ENCODE results near the gene KRTAP10-1. TPM values are rescaled to one million over a fixed set of nuclear protein-coding genes. Genes with fewer than 3 reads are reported as not detected.

KRTAP10-1 gene
- total and polyA plus RNA-seq, 2 of the 13 experiments (the other 11 are each of a cell fraction or from before 2014, with no cell fraction given): not detected

DNA sequence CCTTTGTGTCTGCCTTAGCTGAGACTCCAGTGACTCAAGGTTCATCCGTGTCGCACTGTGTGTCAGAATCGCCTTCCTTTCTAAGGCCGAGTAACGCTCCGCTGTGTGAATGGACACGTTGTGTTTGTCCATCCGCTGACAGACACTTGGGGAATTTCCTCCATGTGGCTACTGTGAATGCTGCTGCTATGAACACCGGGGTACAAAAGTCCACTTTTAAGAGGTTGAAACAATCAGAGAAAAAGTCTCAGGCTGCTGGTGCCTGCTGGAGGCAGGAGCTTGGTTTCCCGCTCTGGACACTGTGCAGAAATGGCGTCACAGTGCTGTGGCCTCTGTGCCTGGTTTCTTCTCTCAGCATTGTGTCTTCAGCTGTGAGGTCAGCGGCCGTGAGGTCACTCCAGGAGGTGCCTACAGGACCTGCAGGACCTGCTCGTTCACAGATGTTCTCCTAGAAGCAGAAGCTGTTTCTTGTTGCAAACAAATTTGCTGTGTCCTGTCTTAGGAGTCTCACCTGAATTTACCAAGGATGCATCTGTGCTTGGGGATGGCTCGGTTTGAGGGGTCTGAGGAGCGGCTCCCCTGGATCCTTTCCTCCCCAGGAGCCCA lies 34.2 kb downstream of the KRTAP10-1 start (continued):
- TF ChIP-seq, protein P1, sequence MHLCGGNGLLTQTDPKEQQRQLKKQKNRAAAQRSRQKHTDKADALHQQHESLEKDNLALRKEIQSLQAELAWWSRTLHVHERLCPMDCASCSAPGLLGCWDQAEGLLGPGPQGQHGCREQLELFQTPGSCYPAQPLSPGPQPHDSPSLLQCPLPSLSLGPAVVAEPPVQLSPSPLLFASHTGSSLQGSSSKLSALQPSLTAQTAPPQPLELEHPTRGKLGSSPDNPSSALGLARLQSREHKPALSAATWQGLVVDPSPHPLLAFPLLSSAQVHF (CRISPR knock-in tag; IDR thresholded peaks at IDR 0.05): no peak; the same call in 1 of the 2 replicates
- no peak for TF ChIP-seq ESRRA (CRISPR knock-in tag; IDR thresholded peaks at IDR 0.05; ENCODE audit: low read depth)
- TF ChIP-seq, protein P2, sequence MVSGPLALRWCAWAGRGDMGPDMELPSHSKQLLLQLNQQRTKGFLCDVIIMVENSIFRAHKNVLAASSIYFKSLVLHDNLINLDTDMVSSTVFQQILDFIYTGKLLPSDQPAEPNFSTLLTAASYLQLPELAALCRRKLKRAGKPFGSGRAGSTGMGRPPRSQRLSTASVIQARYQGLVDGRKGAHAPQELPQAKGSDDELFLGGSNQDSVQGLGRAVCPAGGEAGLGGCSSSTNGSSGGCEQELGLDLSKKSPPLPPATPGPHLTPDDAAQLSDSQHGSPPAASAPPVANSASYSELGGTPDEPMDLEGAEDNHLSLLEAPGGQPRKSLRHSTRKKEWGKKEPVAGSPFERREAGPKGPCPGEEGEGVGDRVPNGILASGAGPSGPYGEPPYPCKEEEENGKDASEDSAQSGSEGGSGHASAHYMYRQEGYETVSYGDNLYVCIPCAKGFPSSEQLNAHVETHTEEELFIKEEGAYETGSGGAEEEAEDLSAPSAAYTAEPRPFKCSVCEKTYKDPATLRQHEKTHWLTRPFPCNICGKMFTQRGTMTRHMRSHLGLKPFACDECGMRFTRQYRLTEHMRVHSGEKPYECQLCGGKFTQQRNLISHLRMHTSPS (CRISPR knock-in tag; IDR thresholded peaks at IDR 0.05; ENCODE audit: low read depth): no peak
- no peak for TF ChIP-seq SOX6 (IDR thresholded peaks at IDR 0.05)
- peak; percentile 76 for TF ChIP-seq SOX6 (CRISPR knock-in tag; IDR thresholded peaks at IDR 0.05)
- peak; percentile 24; the same call in 1 of the 2 replicates for TF ChIP-seq ATF7-NPFF (CRISPR knock-in tag; IDR thresholded peaks at IDR 0.05; ENCODE audit: low read depth)
- TF ChIP-seq, protein P3, sequence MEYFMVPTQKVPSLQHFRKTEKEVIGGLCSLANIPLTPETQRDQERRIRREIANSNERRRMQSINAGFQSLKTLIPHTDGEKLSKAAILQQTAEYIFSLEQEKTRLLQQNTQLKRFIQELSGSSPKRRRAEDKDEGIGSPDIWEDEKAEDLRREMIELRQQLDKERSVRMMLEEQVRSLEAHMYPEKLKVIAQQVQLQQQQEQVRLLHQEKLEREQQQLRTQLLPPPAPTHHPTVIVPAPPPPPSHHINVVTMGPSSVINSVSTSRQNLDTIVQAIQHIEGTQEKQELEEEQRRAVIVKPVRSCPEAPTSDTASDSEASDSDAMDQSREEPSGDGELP (IDR thresholded peaks at IDR 0.05; ENCODE audit: borderline replicate concordance, low read depth): peak; percentile 38; the same call in 1 of the 2 replicates
- TF ChIP-seq, protein P4, sequence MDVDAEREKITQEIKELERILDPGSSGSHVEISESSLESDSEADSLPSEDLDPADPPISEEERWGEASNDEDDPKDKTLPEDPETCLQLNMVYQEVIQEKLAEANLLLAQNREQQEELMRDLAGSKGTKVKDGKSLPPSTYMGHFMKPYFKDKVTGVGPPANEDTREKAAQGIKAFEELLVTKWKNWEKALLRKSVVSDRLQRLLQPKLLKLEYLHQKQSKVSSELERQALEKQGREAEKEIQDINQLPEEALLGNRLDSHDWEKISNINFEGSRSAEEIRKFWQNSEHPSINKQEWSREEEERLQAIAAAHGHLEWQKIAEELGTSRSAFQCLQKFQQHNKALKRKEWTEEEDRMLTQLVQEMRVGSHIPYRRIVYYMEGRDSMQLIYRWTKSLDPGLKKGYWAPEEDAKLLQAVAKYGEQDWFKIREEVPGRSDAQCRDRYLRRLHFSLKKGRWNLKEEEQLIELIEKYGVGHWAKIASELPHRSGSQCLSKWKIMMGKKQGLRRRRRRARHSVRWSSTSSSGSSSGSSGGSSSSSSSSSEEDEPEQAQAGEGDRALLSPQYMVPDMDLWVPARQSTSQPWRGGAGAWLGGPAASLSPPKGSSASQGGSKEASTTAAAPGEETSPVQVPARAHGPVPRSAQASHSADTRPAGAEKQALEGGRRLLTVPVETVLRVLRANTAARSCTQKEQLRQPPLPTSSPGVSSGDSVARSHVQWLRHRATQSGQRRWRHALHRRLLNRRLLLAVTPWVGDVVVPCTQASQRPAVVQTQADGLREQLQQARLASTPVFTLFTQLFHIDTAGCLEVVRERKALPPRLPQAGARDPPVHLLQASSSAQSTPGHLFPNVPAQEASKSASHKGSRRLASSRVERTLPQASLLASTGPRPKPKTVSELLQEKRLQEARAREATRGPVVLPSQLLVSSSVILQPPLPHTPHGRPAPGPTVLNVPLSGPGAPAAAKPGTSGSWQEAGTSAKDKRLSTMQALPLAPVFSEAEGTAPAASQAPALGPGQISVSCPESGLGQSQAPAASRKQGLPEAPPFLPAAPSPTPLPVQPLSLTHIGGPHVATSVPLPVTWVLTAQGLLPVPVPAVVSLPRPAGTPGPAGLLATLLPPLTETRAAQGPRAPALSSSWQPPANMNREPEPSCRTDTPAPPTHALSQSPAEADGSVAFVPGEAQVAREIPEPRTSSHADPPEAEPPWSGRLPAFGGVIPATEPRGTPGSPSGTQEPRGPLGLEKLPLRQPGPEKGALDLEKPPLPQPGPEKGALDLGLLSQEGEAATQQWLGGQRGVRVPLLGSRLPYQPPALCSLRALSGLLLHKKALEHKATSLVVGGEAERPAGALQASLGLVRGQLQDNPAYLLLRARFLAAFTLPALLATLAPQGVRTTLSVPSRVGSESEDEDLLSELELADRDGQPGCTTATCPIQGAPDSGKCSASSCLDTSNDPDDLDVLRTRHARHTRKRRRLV (CRISPR knock-in tag; IDR thresholded peaks at IDR 0.05): no peak
- no peak for TF ChIP-seq KDM4B (CRISPR knock-in tag; IDR thresholded peaks at IDR 0.05)
- TF ChIP-seq MED13 (CRISPR knock-in tag; IDR thresholded peaks at IDR 0.05): 0 out of 2 replicates have a peak, but pooled peaks have one; percentile 20
- TF ChIP-seq, protein P5, sequence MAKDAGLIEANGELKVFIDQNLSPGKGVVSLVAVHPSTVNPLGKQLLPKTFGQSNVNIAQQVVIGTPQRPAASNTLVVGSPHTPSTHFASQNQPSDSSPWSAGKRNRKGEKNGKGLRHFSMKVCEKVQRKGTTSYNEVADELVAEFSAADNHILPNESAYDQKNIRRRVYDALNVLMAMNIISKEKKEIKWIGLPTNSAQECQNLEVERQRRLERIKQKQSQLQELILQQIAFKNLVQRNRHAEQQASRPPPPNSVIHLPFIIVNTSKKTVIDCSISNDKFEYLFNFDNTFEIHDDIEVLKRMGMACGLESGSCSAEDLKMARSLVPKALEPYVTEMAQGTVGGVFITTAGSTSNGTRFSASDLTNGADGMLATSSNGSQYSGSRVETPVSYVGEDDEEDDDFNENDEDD (CRISPR knock-in tag; IDR thresholded peaks at IDR 0.05; ENCODE audit: borderline replicate concordance): peak; percentile 81; the same call in 1 of the 2 replicates
- peak; percentile 76 for TF ChIP-seq HOXA3 (CRISPR knock-in tag; IDR thresholded peaks at IDR 0.05)
- TF ChIP-seq ZBTB7B (CRISPR knock-in tag; IDR thresholded peaks at IDR 0.05): peak; percentile 50; the same call in 1 of the 2 replicates
- TF ChIP-seq RBM22 (optimal IDR thresholded peaks at IDR 0.05; ENCODE audit: low read length): no peak
- no peak for TF ChIP-seq ZFX (CRISPR knock-in tag; IDR thresholded peaks at IDR 0.05; ENCODE audit: low read depth)
- TF ChIP-seq CENPT (CRISPR knock-in tag; IDR thresholded peaks at IDR 0.05; ENCODE audit: low read depth): no peak
- no peak for TF ChIP-seq ATF7 (IDR thresholded peaks at IDR 0.05)
- no peak for TF ChIP-seq ATF7 (CRISPR knock-in tag; IDR thresholded peaks at IDR 0.05)
- TF ChIP-seq PHF8 (CRISPR knock-in tag; IDR thresholded peaks at IDR 0.05): no peak

Data from HepG2 (cell line).